Hair follicle dermal papilla cell (primary cell): ENCODE data around the gene HSD11B2. TPM values are rescaled to one million over a fixed set of nuclear protein-coding genes. Genes with fewer than 3 reads are reported as not detected.

ENCODE experiments used
- small RNA-seq: library from RNA; depleted of rRNA; stranded (forward); fragments of <200 nt; gene quantifications from one replicate; pipeline ENCODE3, GENCODE V24; 2012
- total RNA-seq: library from RNA; depleted of rRNA; stranded (reverse); fragments of >200 nt; gene quantifications from 2 replicates; pipeline ENCODE4 v1.2.3, GENCODE V29; 2012

Gene HSD11B2
- total RNA-seq = not detected in 2 replicates

DNA sequence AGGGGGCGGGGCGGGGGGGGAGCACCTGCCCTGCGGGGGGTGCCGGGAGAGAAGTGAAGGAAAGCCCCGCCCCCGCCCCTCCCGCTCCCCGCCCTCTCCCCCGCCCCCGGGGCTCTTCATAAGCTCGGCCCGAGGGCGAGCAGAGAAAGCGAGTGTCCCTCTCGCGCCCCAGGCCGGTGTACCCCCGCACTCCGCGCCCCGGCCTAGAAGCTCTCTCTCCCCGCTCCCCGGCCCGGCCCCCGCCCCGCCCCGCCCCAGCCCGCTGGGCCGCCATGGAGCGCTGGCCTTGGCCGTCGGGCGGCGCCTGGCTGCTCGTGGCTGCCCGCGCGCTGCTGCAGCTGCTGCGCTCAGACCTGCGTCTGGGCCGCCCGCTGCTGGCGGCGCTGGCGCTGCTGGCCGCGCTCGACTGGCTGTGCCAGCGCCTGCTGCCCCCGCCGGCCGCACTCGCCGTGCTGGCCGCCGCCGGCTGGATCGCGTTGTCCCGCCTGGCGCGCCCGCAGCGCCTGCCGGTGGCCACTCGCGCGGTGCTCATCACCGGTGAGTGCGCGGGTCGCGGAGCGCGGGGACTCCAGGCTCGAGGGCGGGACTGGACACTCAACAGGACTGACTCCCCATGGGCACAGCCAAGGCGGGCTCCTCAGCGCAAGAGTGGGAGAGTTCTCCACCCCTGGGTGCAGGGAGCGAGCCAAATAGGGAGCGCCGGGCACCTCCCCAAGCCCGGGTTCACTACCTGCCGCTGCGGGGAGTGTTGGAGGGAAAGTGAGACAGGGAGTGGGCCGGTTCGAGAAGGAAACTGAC is at the start of gene HSD11B2:
Gene HSD11B2, plus strand, starts transcription at position 145 of the 798 bp plus-strand sequence. Its CDS starts 128 bp downstream, at position 273.

GRCh38 chr16:67393111-67393787 is 37.7 kb upstream of the HSD11B2 start, which contains the start of gene TPPP3:
Gene TPPP3, minus strand, starts transcription at chr16:67393498. Its CDS starts 2,387 bp downstream, at chr16:67391111.

DNA sequence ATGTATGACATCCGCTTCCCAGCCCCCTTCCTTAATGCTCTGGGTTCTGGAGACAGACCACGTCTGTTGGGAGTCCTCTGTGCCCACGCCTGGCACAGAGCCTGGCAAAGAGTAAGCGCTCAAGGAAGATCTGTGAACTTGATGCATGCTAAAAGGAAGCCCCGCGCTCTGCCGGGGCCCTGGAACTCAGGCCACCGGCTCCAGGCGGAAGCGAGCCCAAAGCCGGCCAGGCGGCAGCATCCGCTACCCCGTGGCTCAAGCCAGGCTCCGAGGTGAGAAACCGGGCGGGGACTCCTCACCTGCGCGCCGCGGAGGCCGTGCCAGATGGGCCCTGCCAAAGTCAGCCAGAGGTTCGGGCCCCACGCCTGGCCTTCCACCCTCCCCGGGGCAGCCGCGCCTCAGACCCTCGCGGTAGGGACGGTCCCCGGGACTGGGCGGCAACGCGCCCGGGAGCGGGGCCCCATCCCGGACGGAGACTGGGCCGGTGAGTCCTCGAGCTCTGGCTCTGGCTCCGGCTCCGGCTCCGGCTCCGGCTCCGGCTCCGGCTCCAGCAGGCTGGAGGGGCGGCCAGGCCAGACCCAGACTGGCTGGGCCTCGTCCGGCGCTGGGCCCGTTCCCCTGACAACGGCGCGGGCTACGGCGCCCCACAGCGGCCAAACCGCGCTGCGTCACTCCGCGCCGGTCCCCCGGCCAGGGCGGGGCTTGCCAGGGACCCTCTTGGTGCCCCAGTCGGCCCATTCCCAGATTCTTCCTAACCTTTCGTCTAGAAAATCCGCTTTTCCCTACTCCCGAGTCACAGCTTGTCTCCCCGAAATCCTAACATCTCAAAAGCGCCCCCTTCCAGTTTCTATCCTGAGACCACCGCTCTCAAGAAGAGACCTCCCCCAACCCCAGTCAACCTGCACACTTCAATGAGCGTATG is 14.8 kb upstream of the HSD11B2 start, which contains the start of gene ZDHHC1:
Gene ZDHHC1, minus strand, starts transcription at position 606 of the 922 bp plus-strand sequence. CDS start 8,702 bp downstream, outside the sequence.

DNA sequence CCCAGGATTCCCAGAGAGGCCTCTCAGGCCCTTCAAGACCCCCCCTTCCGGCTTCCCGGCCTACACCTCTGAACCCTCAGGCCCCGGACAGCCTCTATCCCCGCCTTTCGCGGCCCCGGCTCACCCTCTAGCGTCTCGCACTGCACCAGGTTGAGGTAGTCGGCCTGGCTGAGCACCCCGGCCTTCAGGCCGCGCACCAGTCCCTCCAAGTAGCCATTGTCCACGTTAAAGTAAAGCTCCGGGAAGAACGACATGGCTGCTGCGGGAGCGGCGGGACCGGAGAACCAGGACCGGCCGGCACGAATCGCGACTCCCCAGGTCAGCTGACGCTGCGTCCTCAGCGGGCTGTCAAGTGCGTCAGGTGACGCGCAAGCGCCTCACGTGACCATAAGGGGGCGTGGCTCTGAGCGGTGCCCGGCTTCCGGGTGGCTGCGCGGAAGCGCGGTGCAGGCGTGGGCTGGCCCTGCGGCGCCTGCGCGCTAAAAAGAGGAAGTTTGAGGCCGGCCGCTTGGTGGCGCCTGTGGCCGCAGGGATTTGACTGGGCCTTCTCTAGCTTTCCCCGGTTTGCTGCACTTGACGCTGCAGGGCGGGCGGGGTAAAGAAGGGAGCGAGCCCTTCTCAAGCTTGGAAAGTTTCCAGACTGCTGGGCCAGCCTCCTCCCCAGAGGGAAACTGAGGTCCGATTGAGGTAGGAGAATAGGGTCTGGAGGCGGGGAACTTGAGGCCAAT is 50.1 kb downstream of the HSD11B2 start, which contains the start of gene ATP6V0D1:
Gene ATP6V0D1, minus strand, starts transcription at position 325 of the 728 bp plus-strand sequence. Its CDS starts 71 bp downstream, at position 254.

GRCh38 chr16:67483150-67483549 is 52.2 kb downstream of the HSD11B2 start, which contains the start of gene AGRP:
Gene AGRP, minus strand, starts transcription at chr16:67483547. Its CDS starts 149 bp downstream, at chr16:67483398.

Small RNA genes lying within 50 kb of the gene (small RNA-seq; reads per million reads assigned to genes)
- not detected for gene RNU1-123P

Other genes with a start within 250 kb of the HSD11B2 start
- gene MATCAP1, start 247.2 kb upstream of the HSD11B2 start, total RNA-seq = 6.3 and 6.6 TPM in 2 replicates
- gene EXOC3L1, start 241.0 kb upstream of the HSD11B2 start, total RNA-seq = not detected in 2 replicates
- 74.0 and 82.8 TPM in 2 replicates for gene E2F4, start 239.0 kb upstream of the HSD11B2 start, total RNA-seq
- 0.36 and 0.49 TPM in 2 replicates for gene ELMO3, start 232.0 kb upstream of the HSD11B2 start, total RNA-seq
- gene TMEM208, start 204.0 kb upstream of the HSD11B2 start, total RNA-seq = 26.4 and 27.9 TPM in 2 replicates
- 24.5 and 36.9 TPM in 2 replicates for gene FHOD1, start 183.6 kb upstream of the HSD11B2 start, total RNA-seq
- 3.0 and 4.1 TPM in 2 replicates for gene SLC9A5, start 182.1 kb upstream of the HSD11B2 start, total RNA-seq
- 52.7 and 60.0 TPM in 2 replicates for gene PLEKHG4, start 151.6 kb upstream of the HSD11B2 start, total RNA-seq
- under 0.01 TPM in 1 of 2 replicates, not detected in the other for gene KCTD19, start 104.4 kb upstream of the HSD11B2 start, total RNA-seq
- gene LRRC36, start 104.3 kb upstream of the HSD11B2 start, total RNA-seq = 0.49 TPM in 1 of 2 replicates, not detected in the other
- 0.65 and 0.97 TPM in 2 replicates for gene TPPP3, start 37.6 kb upstream of the HSD11B2 start, total RNA-seq
- gene ZDHHC1, start 14.6 kb upstream of the HSD11B2 start, total RNA-seq = 14.7 and 15.3 TPM in 2 replicates
- gene ATP6V0D1, start 50.0 kb downstream of the HSD11B2 start, total RNA-seq = 111 and 131 TPM in 2 replicates
- not detected in 2 replicates for gene AGRP, start 52.4 kb downstream of the HSD11B2 start, total RNA-seq
- gene RIPOR1, start 97.7 kb downstream of the HSD11B2 start, total RNA-seq = 40.4 and 44.9 TPM in 2 replicates
- gene CTCF, start 131.4 kb downstream of the HSD11B2 start, total RNA-seq = 23.8 and 27.3 TPM in 2 replicates
- under 0.01 and 0.32 TPM in 2 replicates for gene CARMIL2, start 214.0 kb downstream of the HSD11B2 start, total RNA-seq
- 12.9 and 16.9 TPM in 2 replicates for gene ACD, start 229.1 kb downstream of the HSD11B2 start, total RNA-seq
- gene PARD6A, start 229.8 kb downstream of the HSD11B2 start, total RNA-seq = 0.97 and 1.1 TPM in 2 replicates
- 19.1 and 20.8 TPM in 2 replicates for gene ENKD1, start 235.6 kb downstream of the HSD11B2 start, total RNA-seq
- 5.8 and 12.5 TPM in 2 replicates for gene C16orf86, start 235.7 kb downstream of the HSD11B2 start, total RNA-seq